GM23338 (cell line): ENCODE data around the gene OMP.

Source experiments
- CREB1 ChIP-seq: fragments of 250-450 bp; sonication (Bioruptor Pico); IDR thresholded peaks from 2 replicates; pipeline ENCODE4 v1.5.0; 2020; ENCODE audit warnings: low read depth, mild to moderate bottlenecking, moderate library complexity
- EZH2 ChIP-seq: fragments of 200-600 bp; sonication (generic); IDR thresholded peaks from one replicate; pipeline ENCODE4 v1.8.0; 2017; ENCODE audit warnings: antibody characterized with exemption, mild to moderate bottlenecking, low read depth; ENCODE audit not compliant: unreplicated experiment
- EZH2phosphoT487 ChIP-seq: fragments of 200-600 bp; sonication (generic); IDR thresholded peaks from one replicate; pipeline ENCODE4 v1.8.1; 2018; ENCODE audit warnings: antibody characterized with exemption; ENCODE audit not compliant: unreplicated experiment
- JUNB ChIP-seq: IDR thresholded peaks from one replicate; pipeline ENCODE4 v1.6.1; 2016; ENCODE audit warnings: antibody characterized with exemption; ENCODE audit not compliant: unreplicated experiment
- POLR2AphosphoS5 ChIP-seq: IDR thresholded peaks from 2 replicates; pipeline ENCODE4 v1.6.1; 2016; ENCODE audit warnings: antibody characterized with exemption, low read depth
- STAT1 ChIP-seq: IDR thresholded peaks from one replicate; pipeline ENCODE4 v1.6.1; 2016; ENCODE audit warnings: antibody characterized with exemption; ENCODE audit not compliant: unreplicated experiment
- ZNF114 ChIP-seq: fragments of 250-450 bp; sonication (Bioruptor Pico); IDR thresholded peaks from 2 replicates; pipeline ENCODE4 v1.5.0; 2020; ENCODE audit warnings: mild to moderate bottlenecking, moderate library complexity
- ZNF331 ChIP-seq: fragments of 250-450 bp; sonication (Bioruptor Pico); IDR thresholded peaks from 2 replicates; pipeline ENCODE4 v1.5.0; 2020; ENCODE audit warnings: low read depth, mild to moderate bottlenecking, moderate library complexity
- TF ChIP-seq, protein P1 (sequence below), 2 experiments: fragments of 200-600 bp in 1 of 2; sonication (generic) in 1 of 2; conservative IDR thresholded peaks; 2 replicates each; pipeline versions ENCODE4 v1.5.1 to v1.6.1; 2016 to 2017; ENCODE audit warnings: antibody characterized with exemption in 2 of 2, low read depth in 2 of 2, mild to moderate bottlenecking in 2 of 2, moderate library complexity in 1 of 2
- TF ChIP-seq, protein P2 (sequence below): IDR thresholded peaks from one replicate; pipeline ENCODE4 v1.6.1; 2018; ENCODE audit warnings: antibody characterized with exemption; ENCODE audit not compliant: unreplicated experiment
- TF ChIP-seq, protein P3 (sequence below): IDR thresholded peaks from 2 replicates; pipeline ENCODE4 v1.6.1; 2016; ENCODE audit warnings: antibody characterized with exemption
- TF ChIP-seq, protein P4 (sequence below): fragments of 250-450 bp; sonication (Bioruptor Pico); IDR thresholded peaks from 2 replicates; pipeline ENCODE4 v1.5.0; 2020; ENCODE audit warnings: mild to moderate bottlenecking, moderate library complexity

DNA sequence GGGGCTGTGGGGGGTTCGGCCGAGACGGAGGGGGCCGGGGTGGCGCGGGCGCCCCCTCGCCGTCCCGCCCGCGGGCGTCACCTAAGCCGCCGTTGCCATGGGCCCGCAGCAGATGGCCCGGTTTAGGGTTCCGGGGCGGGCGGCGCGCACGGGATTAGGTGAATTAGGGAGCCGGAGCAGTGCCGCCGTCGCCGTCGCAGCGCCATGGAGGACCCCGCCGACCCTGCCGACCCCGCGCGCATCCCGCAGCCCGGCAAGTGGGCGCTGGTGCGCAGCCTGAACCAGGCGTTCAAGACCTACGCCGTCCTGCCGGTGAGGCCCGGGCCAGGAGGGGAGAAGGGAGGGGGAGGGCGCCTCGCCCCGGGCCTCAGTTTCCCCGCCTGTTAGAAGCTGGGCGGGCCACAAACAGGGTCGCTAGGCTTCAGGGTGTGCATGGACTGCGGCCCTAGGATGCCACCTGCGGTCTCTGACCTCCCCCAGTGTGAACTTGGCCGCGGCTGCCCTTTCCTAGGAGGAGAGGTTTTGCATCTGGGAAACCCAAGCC, 35.5 kb downstream of the OMP start:
- TF ChIP-seq POLR2AphosphoS5 (no peak), EZH2 (no peak), CREB1 (CRISPR knock-in tag) (no peak), EZH2phosphoT487 (no peak), ZNF114 (CRISPR knock-in tag) (no peak), ZNF331 (CRISPR knock-in tag) (no peak), JUNB (no peak), STAT1 (no peak)
- TF ChIP-seq, protein P1, sequence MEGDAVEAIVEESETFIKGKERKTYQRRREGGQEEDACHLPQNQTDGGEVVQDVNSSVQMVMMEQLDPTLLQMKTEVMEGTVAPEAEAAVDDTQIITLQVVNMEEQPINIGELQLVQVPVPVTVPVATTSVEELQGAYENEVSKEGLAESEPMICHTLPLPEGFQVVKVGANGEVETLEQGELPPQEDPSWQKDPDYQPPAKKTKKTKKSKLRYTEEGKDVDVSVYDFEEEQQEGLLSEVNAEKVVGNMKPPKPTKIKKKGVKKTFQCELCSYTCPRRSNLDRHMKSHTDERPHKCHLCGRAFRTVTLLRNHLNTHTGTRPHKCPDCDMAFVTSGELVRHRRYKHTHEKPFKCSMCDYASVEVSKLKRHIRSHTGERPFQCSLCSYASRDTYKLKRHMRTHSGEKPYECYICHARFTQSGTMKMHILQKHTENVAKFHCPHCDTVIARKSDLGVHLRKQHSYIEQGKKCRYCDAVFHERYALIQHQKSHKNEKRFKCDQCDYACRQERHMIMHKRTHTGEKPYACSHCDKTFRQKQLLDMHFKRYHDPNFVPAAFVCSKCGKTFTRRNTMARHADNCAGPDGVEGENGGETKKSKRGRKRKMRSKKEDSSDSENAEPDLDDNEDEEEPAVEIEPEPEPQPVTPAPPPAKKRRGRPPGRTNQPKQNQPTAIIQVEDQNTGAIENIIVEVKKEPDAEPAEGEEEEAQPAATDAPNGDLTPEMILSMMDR (conservative IDR thresholded peaks at IDR 0.05; ENCODE audit: low read depth in 2 of 2) = no peak
- TF ChIP-seq, protein P2, sequence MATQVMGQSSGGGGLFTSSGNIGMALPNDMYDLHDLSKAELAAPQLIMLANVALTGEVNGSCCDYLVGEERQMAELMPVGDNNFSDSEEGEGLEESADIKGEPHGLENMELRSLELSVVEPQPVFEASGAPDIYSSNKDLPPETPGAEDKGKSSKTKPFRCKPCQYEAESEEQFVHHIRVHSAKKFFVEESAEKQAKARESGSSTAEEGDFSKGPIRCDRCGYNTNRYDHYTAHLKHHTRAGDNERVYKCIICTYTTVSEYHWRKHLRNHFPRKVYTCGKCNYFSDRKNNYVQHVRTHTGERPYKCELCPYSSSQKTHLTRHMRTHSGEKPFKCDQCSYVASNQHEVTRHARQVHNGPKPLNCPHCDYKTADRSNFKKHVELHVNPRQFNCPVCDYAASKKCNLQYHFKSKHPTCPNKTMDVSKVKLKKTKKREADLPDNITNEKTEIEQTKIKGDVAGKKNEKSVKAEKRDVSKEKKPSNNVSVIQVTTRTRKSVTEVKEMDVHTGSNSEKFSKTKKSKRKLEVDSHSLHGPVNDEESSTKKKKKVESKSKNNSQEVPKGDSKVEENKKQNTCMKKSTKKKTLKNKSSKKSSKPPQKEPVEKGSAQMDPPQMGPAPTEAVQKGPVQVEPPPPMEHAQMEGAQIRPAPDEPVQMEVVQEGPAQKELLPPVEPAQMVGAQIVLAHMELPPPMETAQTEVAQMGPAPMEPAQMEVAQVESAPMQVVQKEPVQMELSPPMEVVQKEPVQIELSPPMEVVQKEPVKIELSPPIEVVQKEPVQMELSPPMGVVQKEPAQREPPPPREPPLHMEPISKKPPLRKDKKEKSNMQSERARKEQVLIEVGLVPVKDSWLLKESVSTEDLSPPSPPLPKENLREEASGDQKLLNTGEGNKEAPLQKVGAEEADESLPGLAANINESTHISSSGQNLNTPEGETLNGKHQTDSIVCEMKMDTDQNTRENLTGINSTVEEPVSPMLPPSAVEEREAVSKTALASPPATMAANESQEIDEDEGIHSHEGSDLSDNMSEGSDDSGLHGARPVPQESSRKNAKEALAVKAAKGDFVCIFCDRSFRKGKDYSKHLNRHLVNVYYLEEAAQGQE = no peak
- TF ChIP-seq, protein P3, sequence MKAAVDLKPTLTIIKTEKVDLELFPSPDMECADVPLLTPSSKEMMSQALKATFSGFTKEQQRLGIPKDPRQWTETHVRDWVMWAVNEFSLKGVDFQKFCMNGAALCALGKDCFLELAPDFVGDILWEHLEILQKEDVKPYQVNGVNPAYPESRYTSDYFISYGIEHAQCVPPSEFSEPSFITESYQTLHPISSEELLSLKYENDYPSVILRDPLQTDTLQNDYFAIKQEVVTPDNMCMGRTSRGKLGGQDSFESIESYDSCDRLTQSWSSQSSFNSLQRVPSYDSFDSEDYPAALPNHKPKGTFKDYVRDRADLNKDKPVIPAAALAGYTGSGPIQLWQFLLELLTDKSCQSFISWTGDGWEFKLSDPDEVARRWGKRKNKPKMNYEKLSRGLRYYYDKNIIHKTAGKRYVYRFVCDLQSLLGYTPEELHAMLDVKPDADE = no peak
- TF ChIP-seq, protein P4, sequence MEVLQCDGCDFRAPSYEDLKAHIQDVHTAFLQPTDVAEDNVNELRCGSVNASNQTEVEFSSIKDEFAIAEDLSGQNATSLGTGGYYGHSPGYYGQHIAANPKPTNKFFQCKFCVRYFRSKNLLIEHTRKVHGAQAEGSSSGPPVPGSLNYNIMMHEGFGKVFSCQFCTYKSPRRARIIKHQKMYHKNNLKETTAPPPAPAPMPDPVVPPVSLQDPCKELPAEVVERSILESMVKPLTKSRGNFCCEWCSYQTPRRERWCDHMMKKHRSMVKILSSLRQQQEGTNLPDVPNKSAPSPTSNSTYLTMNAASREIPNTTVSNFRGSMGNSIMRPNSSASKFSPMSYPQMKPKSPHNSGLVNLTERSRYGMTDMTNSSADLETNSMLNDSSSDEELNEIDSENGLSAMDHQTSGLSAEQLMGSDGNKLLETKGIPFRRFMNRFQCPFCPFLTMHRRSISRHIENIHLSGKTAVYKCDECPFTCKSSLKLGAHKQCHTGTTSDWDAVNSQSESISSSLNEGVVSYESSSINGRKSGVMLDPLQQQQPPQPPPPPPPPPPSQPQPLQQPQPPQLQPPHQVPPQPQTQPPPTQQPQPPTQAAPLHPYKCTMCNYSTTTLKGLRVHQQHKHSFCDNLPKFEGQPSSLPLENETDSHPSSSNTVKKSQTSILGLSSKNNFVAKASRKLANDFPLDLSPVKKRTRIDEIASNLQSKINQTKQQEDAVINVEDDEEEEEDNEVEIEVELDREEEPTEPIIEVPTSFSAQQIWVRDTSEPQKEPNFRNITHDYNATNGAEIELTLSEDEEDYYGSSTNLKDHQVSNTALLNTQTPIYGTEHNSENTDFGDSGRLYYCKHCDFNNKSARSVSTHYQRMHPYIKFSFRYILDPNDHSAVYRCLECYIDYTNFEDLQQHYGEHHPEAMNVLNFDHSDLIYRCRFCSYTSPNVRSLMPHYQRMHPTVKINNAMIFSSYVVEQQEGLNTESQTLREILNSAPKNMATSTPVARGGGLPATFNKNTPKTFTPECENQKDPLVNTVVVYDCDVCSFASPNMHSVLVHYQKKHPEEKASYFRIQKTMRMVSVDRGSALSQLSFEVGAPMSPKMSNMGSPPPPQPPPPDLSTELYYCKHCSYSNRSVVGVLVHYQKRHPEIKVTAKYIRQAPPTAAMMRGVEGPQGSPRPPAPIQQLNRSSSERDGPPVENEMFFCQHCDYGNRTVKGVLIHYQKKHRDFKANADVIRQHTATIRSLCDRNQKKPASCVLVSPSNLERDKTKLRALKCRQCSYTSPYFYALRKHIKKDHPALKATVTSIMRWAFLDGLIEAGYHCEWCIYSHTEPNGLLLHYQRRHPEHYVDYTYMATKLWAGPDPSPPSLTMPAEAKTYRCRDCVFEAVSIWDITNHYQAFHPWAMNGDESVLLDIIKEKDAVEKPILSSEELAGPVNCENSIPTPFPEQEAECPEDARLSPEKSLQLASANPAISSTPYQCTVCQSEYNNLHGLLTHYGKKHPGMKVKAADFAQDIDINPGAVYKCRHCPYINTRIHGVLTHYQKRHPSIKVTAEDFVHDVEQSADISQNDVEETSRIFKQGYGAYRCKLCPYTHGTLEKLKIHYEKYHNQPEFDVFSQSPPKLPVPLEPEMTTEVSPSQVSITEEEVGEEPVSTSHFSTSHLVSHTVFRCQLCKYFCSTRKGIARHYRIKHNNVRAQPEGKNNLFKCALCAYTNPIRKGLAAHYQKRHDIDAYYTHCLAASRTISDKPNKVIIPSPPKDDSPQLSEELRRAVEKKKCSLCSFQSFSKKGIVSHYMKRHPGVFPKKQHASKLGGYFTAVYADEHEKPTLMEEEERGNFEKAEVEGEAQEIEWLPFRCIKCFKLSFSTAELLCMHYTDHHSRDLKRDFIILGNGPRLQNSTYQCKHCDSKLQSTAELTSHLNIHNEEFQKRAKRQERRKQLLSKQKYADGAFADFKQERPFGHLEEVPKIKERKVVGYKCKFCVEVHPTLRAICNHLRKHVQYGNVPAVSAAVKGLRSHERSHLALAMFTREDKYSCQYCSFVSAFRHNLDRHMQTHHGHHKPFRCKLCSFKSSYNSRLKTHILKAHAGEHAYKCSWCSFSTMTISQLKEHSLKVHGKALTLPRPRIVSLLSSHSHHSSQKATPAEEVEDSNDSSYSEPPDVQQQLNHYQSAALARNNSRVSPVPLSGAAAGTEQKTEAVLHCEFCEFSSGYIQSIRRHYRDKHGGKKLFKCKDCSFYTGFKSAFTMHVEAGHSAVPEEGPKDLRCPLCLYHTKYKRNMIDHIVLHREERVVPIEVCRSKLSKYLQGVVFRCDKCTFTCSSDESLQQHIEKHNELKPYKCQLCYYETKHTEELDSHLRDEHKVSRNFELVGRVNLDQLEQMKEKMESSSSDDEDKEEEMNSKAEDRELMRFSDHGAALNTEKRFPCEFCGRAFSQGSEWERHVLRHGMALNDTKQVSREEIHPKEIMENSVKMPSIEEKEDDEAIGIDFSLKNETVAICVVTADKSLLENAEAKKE (CRISPR knock-in tag) = no peak
